A673 (cell line): ENCODE data around the gene DUSP5.

ENCODE experiments used
- CTCF ChIP-seq: fragments of 300-800, 200-600 bp; sonication (generic); conservative IDR thresholded peaks from 2 replicates; pipeline ENCODE4 v1.5.1; 2017; ENCODE audit warnings: low read depth, mild to moderate bottlenecking, antibody characterized with exemption, low read length, moderate library complexity, mixed read lengths
- EZH2 ChIP-seq: fragments of 200-600 bp; sonication (generic); IDR thresholded peaks from 2 replicates; pipeline ENCODE4 v1.6.1; 2017; ENCODE audit warnings: borderline replicate concordance, low read depth, mild to moderate bottlenecking, mixed read lengths, antibody characterized with exemption, low read length; ENCODE audit not compliant: poor library complexity, severe bottlenecking

GRCh38 chr10:110493832-110494426, 3.8 kb upstream of the DUSP5 start:
- TF ChIP-seq CTCF (no peak), EZH2 (no peak)
